ENCODE data around the gene FAM118B.

The FAM118B gene

DNA sequence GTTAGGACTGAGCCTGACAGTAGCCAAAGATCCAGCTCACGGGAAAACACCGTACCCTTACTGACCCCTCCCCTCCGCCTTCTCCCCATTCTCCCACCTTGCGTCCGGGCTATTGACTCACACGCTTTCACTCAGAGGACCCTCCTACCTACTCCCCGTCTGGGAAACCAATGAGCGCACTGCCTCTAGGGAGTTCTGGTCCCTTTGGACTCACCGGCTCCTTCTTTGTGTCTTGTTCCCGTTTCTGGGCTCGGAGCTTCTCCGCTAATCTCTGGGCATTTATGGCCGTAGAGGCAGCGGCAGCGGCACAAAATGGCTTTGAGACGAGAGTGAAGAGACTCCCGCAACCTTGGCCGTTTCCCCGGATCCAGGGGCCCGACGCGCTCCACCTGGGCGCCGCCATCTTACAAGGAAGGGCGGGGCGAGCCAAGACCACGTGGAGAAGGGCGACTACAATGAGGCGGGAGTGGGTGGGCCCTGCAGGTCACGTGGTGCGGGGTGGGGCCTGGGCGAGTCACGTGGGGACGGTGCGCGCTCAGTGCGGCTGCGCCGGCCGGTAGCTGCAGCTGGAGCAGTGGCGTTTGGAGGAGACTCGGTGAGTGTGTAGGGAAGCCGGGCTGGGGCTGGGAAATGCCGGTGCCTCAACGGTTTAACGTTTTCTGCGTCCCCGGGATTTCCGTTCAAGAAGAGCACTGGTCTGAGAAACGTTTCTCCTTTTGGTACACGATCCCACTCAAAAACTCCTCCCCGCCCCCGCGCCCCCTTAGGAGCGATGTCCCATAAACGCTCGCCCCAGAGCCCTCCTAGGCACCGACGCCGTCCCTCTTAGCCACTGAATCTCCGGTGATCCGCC lies at the start of gene FAM118B, which contains the start of gene RPUSD4:
FAM118B (plus strand) TSS at position 547 of the 853 bp plus-strand sequence. CDS start 23,220 bp downstream, outside the sequence.
RPUSD4 (minus strand) TSS at position 415 of the 853 bp plus-strand sequence; CDS start at position 403, 12 bp downstream.
- Histone ChIP-seq H2AFZ (ENCODE audit: low read depth) (peak within 1 kb of the TSS; percentile 18; the same call in 1 of the 2 replicates), H3K4me3 (IDR thresholded peaks at IDR 0.05; ENCODE audit: insufficient read depth, low read depth, low read length) (no peak within 1 kb of the TSS)

DNA sequence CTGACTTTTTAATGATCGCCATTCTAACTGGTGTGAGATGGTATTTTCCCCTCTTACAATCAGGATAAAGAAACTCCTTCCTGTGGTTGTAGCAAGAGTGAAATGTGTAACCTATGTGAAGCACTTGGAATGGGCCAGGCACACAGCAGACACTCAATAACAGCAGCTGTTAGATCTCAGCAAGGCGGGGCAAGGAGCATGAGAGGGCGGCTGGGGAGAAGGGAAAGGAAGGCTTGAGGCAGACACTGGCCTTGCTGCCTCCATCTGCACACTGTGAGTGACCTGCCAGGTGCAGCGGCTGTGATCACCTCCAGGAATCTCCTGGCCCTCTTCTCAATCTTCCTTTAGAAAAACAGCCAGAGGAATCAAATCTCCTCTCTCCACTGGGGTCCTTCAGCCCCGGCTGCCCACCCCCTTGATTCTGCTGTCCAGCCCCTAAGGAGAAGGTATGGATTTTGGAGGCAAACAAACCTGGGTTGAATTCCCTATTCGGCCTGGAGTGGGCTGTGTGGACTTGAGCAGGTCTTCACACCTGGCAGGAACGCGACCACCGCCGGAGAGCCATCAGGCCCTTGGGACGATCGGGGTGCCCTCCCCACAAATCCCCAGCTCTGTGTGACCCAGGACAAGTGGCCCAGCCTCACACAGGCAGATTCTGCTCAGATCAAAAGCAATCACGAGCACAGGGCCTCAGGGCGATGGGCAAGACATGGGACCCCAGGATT lies 49.1 kb upstream of the FAM118B start:
- Histone ChIP-seq H3K79me2 (ENCODE audit: insufficient read depth, low read depth) (no peaks in the 10 kb centered on the region), H3K4me2 (no peak overlapping the region), H2AFZ (ENCODE audit: low read depth) (no peak overlapping the region), H3K27ac (no peak overlapping the region), H3K4me3 (IDR thresholded peaks at IDR 0.05; ENCODE audit: insufficient read depth, low read depth, low read length) (no peak overlapping the region), H3K9ac (no peak overlapping the region), H4K20me1 (ENCODE audit: insufficient read depth) (no peaks in the 10 kb centered on the region), H3K36me3 (ENCODE audit: insufficient read depth) (no peaks in the 10 kb centered on the region), H3K4me1 (ENCODE audit: low read depth, poor library complexity, severe bottlenecking) (peaks cover 12% of the 10 kb centered on the region), H3K27me3 (ENCODE audit: insufficient read depth, low read depth) (no peaks in the 10 kb centered on the region)
- TF ChIP-seq, protein P1, sequence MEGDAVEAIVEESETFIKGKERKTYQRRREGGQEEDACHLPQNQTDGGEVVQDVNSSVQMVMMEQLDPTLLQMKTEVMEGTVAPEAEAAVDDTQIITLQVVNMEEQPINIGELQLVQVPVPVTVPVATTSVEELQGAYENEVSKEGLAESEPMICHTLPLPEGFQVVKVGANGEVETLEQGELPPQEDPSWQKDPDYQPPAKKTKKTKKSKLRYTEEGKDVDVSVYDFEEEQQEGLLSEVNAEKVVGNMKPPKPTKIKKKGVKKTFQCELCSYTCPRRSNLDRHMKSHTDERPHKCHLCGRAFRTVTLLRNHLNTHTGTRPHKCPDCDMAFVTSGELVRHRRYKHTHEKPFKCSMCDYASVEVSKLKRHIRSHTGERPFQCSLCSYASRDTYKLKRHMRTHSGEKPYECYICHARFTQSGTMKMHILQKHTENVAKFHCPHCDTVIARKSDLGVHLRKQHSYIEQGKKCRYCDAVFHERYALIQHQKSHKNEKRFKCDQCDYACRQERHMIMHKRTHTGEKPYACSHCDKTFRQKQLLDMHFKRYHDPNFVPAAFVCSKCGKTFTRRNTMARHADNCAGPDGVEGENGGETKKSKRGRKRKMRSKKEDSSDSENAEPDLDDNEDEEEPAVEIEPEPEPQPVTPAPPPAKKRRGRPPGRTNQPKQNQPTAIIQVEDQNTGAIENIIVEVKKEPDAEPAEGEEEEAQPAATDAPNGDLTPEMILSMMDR (conservative IDR thresholded peaks at IDR 0.05; ENCODE audit: low read depth, low read length): no peak

More for the DNA sequence above, at the start of gene FAM118B, which contains the start of gene RPUSD4:
- Histone ChIP-seq H3K9ac (peak within 1 kb of the TSS; percentile 39; the same call in 1 of the 2 replicates), H4K20me1 (ENCODE audit: insufficient read depth) (no peaks in the 10 kb centered on the region), H3K27me3 (ENCODE audit: insufficient read depth, low read depth) (no peaks in the 10 kb centered on the region), H3K79me2 (ENCODE audit: insufficient read depth, low read depth) (peaks cover 32% of the 10 kb centered on the region), H3K4me1 (ENCODE audit: low read depth, poor library complexity, severe bottlenecking) (peaks cover 42% of the 10 kb centered on the region), H3K36me3 (ENCODE audit: insufficient read depth) (no peaks in the 10 kb centered on the region; the same call in 1 of the 2 replicates), H3K27ac (peak within 1 kb of the TSS; percentile 17; the same call in 1 of the 2 replicates), H3K4me2 (peak within 1 kb of the TSS; percentile 95)
- TF ChIP-seq, protein P1 (conservative IDR thresholded peaks at IDR 0.05; ENCODE audit: low read depth, low read length): no peak

DNA sequence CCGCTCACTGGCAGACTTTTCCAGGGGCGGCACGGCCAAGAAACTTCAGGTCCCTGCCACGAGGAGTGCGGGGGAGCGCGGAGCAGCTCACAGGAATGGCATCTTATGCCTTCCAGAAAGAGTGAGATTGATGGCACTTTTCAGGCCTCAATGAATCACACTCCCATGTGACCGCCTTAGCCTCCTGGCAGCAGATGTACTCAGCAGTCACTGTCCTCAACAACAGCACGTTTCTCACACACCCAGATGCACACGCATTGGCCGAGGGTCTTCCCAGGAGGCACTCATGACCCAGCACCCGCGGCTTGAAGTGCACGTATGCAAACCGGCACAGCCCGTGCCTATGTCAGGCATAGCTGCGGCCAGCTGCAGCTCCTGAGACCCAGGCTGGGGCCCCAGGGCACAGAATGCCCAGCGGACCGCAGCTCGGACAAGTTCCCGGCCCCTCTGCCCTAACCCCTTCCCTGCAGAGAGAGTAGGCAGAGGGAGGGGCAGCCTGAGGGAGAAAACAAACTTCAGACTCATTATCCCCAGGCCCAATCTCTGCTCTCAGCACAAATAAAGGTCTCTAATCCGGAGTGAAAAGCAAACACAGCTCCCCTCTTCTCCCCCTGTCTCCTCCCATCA lies 48.4 kb upstream of the FAM118B start:
- TF ChIP-seq, protein P1 (conservative IDR thresholded peaks at IDR 0.05; ENCODE audit: low read depth, low read length): no peak
- Histone ChIP-seq H3K27me3 (ENCODE audit: insufficient read depth, low read depth) (no peaks in the 10 kb centered on the region), H3K9ac (no peak overlapping the region), H3K4me1 (ENCODE audit: low read depth, poor library complexity, severe bottlenecking) (peaks cover 5% of the 10 kb centered on the region), H3K4me2 (no peak overlapping the region), H3K27ac (no peak overlapping the region), H4K20me1 (ENCODE audit: insufficient read depth) (no peaks in the 10 kb centered on the region), H3K4me3 (IDR thresholded peaks at IDR 0.05; ENCODE audit: insufficient read depth, low read depth, low read length) (no peak overlapping the region), H3K79me2 (ENCODE audit: insufficient read depth, low read depth) (no peaks in the 10 kb centered on the region), H3K36me3 (ENCODE audit: insufficient read depth) (no peaks in the 10 kb centered on the region), H2AFZ (ENCODE audit: low read depth) (no peak overlapping the region)

DNA sequence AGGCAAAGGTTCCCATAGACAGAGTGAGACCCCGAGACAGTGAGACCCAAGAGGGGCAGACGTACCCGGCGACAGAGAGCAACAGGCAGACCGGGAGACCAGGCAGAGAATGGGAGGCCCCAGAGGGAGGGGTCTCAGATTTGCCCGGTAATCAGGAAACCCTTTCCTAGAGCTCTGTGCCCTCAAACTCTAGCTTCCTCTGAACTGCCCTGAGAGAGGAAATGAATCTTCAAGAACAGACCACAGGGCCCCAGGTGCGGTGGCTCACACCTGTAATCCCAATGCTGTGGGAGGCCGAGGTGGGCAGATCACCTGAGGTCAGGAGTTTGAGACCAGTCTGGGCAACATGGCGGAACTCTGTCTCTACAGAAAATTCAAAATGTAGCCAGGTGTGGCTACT lies 47.8 kb upstream of the FAM118B start:
- H3K4me3 ChIP-seq (IDR thresholded peaks at IDR 0.05; ENCODE audit: insufficient read depth, low read depth, low read length): no peak overlapping the region
- no peak overlapping the region for H2AFZ ChIP-seq (ENCODE audit: low read depth)
- H3K9ac ChIP-seq: no peak overlapping the region
- no peaks in the 10 kb centered on the region for H3K27me3 ChIP-seq (ENCODE audit: insufficient read depth, low read depth)
- no peak overlapping the region for H3K27ac ChIP-seq
- H3K79me2 ChIP-seq (ENCODE audit: insufficient read depth, low read depth): no peaks in the 10 kb centered on the region
- H3K4me1 ChIP-seq (ENCODE audit: low read depth, poor library complexity, severe bottlenecking): no peaks in the 10 kb centered on the region
- no peaks in the 10 kb centered on the region for H3K36me3 ChIP-seq (ENCODE audit: insufficient read depth)
- TF ChIP-seq, protein P1 (conservative IDR thresholded peaks at IDR 0.05; ENCODE audit: low read depth, low read length): no peak
- no peaks in the 10 kb centered on the region for H4K20me1 ChIP-seq (ENCODE audit: insufficient read depth)
- H3K4me2 ChIP-seq: no peak overlapping the region

Data from KMS-11 (cell line).